GM10266 (cell line): ENCODE measurements around the gene IFFO2.

ENCODE experiments used
- DNase-seq: peaks from one replicate; pipeline ENCODE4 v3.0.0; 2012; ENCODE audit errors: extremely low spot score
- CTCF ChIP-seq: IDR thresholded peaks from 2 replicates; pipeline ENCODE4 v1.5.1; 2012; ENCODE audit warnings: mild to moderate bottlenecking, low read depth; ENCODE audit not compliant: control insufficient read depth, insufficient read depth; ENCODE audit errors: missing control alignments

Gene IFFO2

GRCh38 chr1:18962855-18963737 lies 6.6 kb upstream of the IFFO2 start:
- DNase-seq = no peak
- TF ChIP-seq CTCF = no peak

- no peak for DNase-seq
- TF ChIP-seq CTCF = no peak
Observed at GRCh38 chr1:18962121-18962721, 5.7 kb upstream of the IFFO2 start.

- no peak for TF ChIP-seq CTCF
- no peak for DNase-seq
Observed at GRCh38 chr1:18960821-18961220, 4.3 kb upstream of the IFFO2 start.

- no peak for DNase-seq
- no peak for TF ChIP-seq CTCF
Observed at GRCh38 chr1:18960409-18960808, 3.9 kb upstream of the IFFO2 start.

- TF ChIP-seq CTCF = no peak
- no peak for DNase-seq
Observed at GRCh38 chr1:18959591-18959990, 3.1 kb upstream of the IFFO2 start.

- DNase-seq = no peak
- no peak for TF ChIP-seq CTCF
Observed at GRCh38 chr1:18957532-18958300, 1.2 kb upstream of the IFFO2 start.

- peak; percentile 32 for DNase-seq
- TF ChIP-seq CTCF = peak; percentile 12
Observed at GRCh38 chr1:18957136-18957521, 653 bp upstream of the IFFO2 start.
